Gastrocnemius medialis (tissue), 4 donors: ENCODE measurements around the gene FRG2B.
"Not testable (repeated sequence)": the region's sequence is repeated elsewhere in the genome, so short reads cannot be mapped to it uniquely, and the experiment has no call there.

Experiments
- CTCF ChIP-seq, 5 experiments: fragments of 450-650 bp in 3 of 5; fragments of 200-600 bp in 2 of 5; sonication (generic) in 2 of 5; IDR thresholded peaks in 4 of 5; conservative IDR thresholded peaks in 1 of 5; 1 replicate in 4 of 5; 2 replicates in 1 of 5; pipeline ENCODE4 v1.5.1; 2016 to 2019; ENCODE audit warnings: antibody characterized with exemption in 5 of 5, mild to moderate bottlenecking in 3 of 5, moderate library complexity in 3 of 5
- POLR2A ChIP-seq, 2 donors: fragments of 450-650 bp; IDR thresholded peaks; one replicate each; pipeline ENCODE4 v1.6.1; 2017; ENCODE audit warnings: antibody characterized with exemption in 2 of 2, mild to moderate bottlenecking in 2 of 2, moderate library complexity in 2 of 2

- not testable (repeated sequence) for TF ChIP-seq CTCF (IDR thresholded peaks at IDR 0.05 in 4 of 5, conservative IDR thresholded peaks at IDR 0.05 in 1 of 5); POLR2A (IDR thresholded peaks at IDR 0.05)
Observed at GRCh38 chr10:133599869-133600268, 26.7 kb downstream of the FRG2B start.
